Liver (tissue), 9 donors: ENCODE measurements around the gene N4BP2. TPM values are rescaled to one million over a fixed set of nuclear protein-coding genes. Genes with fewer than 3 reads are reported as not detected.

Experiments
- DNase-seq: peaks from one replicate; pipeline ENCODE4 v3.0.0-alpha.2; 2017; ENCODE audit warnings: low spot score
- H3K27ac ChIP-seq, 2 donors: one replicate each; pipeline ENCODE4 v1.7.0; 2013; ENCODE audit warnings: inconsistent platforms in 2 of 2, low read length in 2 of 2, control low read depth in 1 of 2, low read depth in 1 of 2, mild to moderate bottlenecking in 1 of 2
- H3K27me3 ChIP-seq, 4 donors: one replicate each; pipeline versions ENCODE4 v1.6.1 to v1.7.0; 2013; ENCODE audit warnings: low read length in 3 of 4, inconsistent platforms in 1 of 4, mild to moderate bottlenecking in 1 of 4, moderate library complexity in 1 of 4; ENCODE audit not compliant: control insufficient read depth in 4 of 4, insufficient read depth in 4 of 4
- H3K36me3 ChIP-seq, 4 donors: one replicate each; pipeline versions ENCODE4 v1.6.1 to v1.7.0; 2013; ENCODE audit warnings: low read length in 3 of 4, mild to moderate bottlenecking in 3 of 4, low read depth in 1 of 4, moderate library complexity in 1 of 4; ENCODE audit not compliant: control insufficient read depth in 4 of 4, insufficient read depth in 3 of 4
- H3K4me1 ChIP-seq, 4 donors: one replicate each; pipeline versions ENCODE4 v1.6.1 to v1.7.0; 2013; ENCODE audit warnings: low read length in 3 of 4, mild to moderate bottlenecking in 3 of 4, moderate library complexity in 1 of 4; ENCODE audit not compliant: control insufficient read depth in 4 of 4, insufficient read depth in 4 of 4
- H3K4me3 ChIP-seq, 3 donors: one replicate each; pipeline versions ENCODE4 v1.6.1 to v1.7.0; 2013; ENCODE audit warnings: low read length in 3 of 3, control low read depth in 1 of 3, low read depth in 1 of 3, mild to moderate bottlenecking in 1 of 3
- H3K9ac ChIP-seq, 2 donors: one replicate each; pipeline ENCODE4 v1.7.0; 2013; ENCODE audit warnings: low read length in 2 of 2, mild to moderate bottlenecking in 2 of 2, moderate library complexity in 2 of 2, control low read depth in 1 of 2, low read depth in 1 of 2
- H3K9me3 ChIP-seq, 4 donors: one replicate each; pipeline versions ENCODE4 v1.6.1 to v1.7.0; 2013; ENCODE audit warnings: low read length in 3 of 4; ENCODE audit not compliant: control insufficient read depth in 4 of 4
- ATF3 ChIP-seq: IDR thresholded peaks from 2 replicates; pipeline ENCODE4 v1.6.1; 2016; ENCODE audit warnings: antibody characterized with exemption
- CTCF ChIP-seq: fragments of 150-350 bp; IDR thresholded peaks from 2 replicates; pipeline ENCODE4 v1.5.1; 2017; ENCODE audit warnings: improper control_type of control experiment, low read depth, low read length; ENCODE audit not compliant: missing input control
- EGR1 ChIP-seq, 2 donors: IDR thresholded peaks; 2 replicates each; pipeline ENCODE4 v1.6.1; 2016 to 2018; ENCODE audit warnings: antibody characterized with exemption in 2 of 2, low read depth in 2 of 2
- FOXA1 ChIP-seq: IDR thresholded peaks from 2 replicates; pipeline ENCODE4 v1.6.1; 2016; ENCODE audit warnings: antibody characterized with exemption
- FOXA2 ChIP-seq: IDR thresholded peaks from 2 replicates; pipeline ENCODE4 v1.6.1; 2016; ENCODE audit warnings: antibody characterized with exemption
- GABPA ChIP-seq, 2 donors: IDR thresholded peaks in 1 of 2; conservative IDR thresholded peaks in 1 of 2; 2 replicates each; pipeline ENCODE4 v1.6.1; 2016; ENCODE audit warnings: antibody characterized with exemption in 2 of 2, mild to moderate bottlenecking in 1 of 2, moderate library complexity in 1 of 2
- HNF4A ChIP-seq, 2 donors: conservative IDR thresholded peaks; 2 replicates each; pipeline ENCODE4 v1.6.1; 2016; ENCODE audit warnings: antibody characterized with exemption in 2 of 2, mild to moderate bottlenecking in 2 of 2
- HNF4G ChIP-seq: IDR thresholded peaks from 2 replicates; pipeline ENCODE4 v1.6.1; 2016; ENCODE audit warnings: antibody characterized with exemption
- JUND ChIP-seq, 2 donors: IDR thresholded peaks; 2 replicates each; pipeline ENCODE4 v1.6.1; 2016; ENCODE audit warnings: antibody characterized with exemption in 2 of 2
- NR2F2 ChIP-seq: IDR thresholded peaks from 2 replicates; pipeline ENCODE4 v1.6.1; 2016; ENCODE audit warnings: antibody characterized with exemption
- RAD21 ChIP-seq, 2 donors: IDR thresholded peaks; 2 replicates each; pipeline ENCODE4 v1.6.1; 2016; ENCODE audit warnings: antibody characterized with exemption in 2 of 2, mild to moderate bottlenecking in 2 of 2
- RXRA ChIP-seq, 2 donors: IDR thresholded peaks; 2 replicates each; pipeline ENCODE4 v1.6.1; 2017 to 2018; ENCODE audit warnings: antibody characterized with exemption in 2 of 2, mild to moderate bottlenecking in 1 of 2
- SP1 ChIP-seq: IDR thresholded peaks from 2 replicates; pipeline ENCODE4 v1.6.1; 2018; ENCODE audit warnings: antibody characterized with exemption, mild to moderate bottlenecking
- TAF1 ChIP-seq: conservative IDR thresholded peaks from 2 replicates; pipeline ENCODE4 v1.6.1; 2016; ENCODE audit warnings: antibody characterized with exemption, mild to moderate bottlenecking
- YY1 ChIP-seq: IDR thresholded peaks from 2 replicates; pipeline ENCODE4 v1.6.1; 2016; ENCODE audit warnings: antibody characterized with exemption, mild to moderate bottlenecking
- ZBTB33 ChIP-seq: IDR thresholded peaks from 2 replicates; pipeline ENCODE4 v1.6.1; 2016; ENCODE audit warnings: antibody characterized with exemption
- WGBS: extraction: QIAGEN DNeasy Blood & Tissue Kit; methylation state at CpG from one replicate; pipeline ENCODE4 v1.1.7; 2013; 5-methylcytosine and 5-hydroxymethylcytosine counted together
- polyA plus RNA-seq, 2 donors: library from polyadenylated mRNA; stranded (reverse) in 1 of 2; unstranded in 1 of 2; fragments of 200-250 nt in 1 of 2; fragments of >200 nt in 1 of 2; fragmentation: Nextera tagmentation in 1 of 2; extraction: Ambion mirVana in 1 of 2; gene quantifications; one replicate each; pipeline versions ENCODE4 v1.2.1 to v1.2.3, GENCODE V29; 2013 to 2015
- total RNA-seq, 2 donors: library from RNA; depleted of rRNA; stranded (reverse); fragments of >200 nt; gene quantifications; one replicate each; pipeline ENCODE4 v1.2.3, GENCODE V29; 2014
- TF ChIP-seq, protein P1 (sequence below): IDR thresholded peaks from 2 replicates; pipeline ENCODE4 v1.6.1; 2016; ENCODE audit warnings: antibody characterized with exemption, mild to moderate bottlenecking
- TF ChIP-seq, protein P2 (sequence below): IDR thresholded peaks from 2 replicates; pipeline ENCODE4 v1.6.1; 2016; ENCODE audit warnings: antibody characterized with exemption
- donor health status: healthy.
- donor health status: healthy.
- donor health status: healthy.
- donor health status: healthy.
- donor health status: healthy.

The N4BP2 gene
- total and polyA plus RNA-seq, 4 donors: 2.3 to 19.9 (median 11.0) TPM

GRCh38 chr4:40058121-40058520 is 1.5 kb downstream of the N4BP2 start:
- peaks cover 0 to 2% (median 0%) of the 10 kb centered on the region in 4 donors for H3K36me3 ChIP-seq
- peak overlapping the region; percentile 58 to 79 for H3K9ac ChIP-seq
- H3K27me3 ChIP-seq: no peaks in the 10 kb centered on the region
- WGBS: under 1% methylated on average over 9 of the region's 9 CpGs
- no peaks in the 10 kb centered on the region for H3K9me3 ChIP-seq
- DNase-seq: no peak
- H3K27ac ChIP-seq: peak overlapping the region; percentile 100
- TF ChIP-seq, protein P1, sequence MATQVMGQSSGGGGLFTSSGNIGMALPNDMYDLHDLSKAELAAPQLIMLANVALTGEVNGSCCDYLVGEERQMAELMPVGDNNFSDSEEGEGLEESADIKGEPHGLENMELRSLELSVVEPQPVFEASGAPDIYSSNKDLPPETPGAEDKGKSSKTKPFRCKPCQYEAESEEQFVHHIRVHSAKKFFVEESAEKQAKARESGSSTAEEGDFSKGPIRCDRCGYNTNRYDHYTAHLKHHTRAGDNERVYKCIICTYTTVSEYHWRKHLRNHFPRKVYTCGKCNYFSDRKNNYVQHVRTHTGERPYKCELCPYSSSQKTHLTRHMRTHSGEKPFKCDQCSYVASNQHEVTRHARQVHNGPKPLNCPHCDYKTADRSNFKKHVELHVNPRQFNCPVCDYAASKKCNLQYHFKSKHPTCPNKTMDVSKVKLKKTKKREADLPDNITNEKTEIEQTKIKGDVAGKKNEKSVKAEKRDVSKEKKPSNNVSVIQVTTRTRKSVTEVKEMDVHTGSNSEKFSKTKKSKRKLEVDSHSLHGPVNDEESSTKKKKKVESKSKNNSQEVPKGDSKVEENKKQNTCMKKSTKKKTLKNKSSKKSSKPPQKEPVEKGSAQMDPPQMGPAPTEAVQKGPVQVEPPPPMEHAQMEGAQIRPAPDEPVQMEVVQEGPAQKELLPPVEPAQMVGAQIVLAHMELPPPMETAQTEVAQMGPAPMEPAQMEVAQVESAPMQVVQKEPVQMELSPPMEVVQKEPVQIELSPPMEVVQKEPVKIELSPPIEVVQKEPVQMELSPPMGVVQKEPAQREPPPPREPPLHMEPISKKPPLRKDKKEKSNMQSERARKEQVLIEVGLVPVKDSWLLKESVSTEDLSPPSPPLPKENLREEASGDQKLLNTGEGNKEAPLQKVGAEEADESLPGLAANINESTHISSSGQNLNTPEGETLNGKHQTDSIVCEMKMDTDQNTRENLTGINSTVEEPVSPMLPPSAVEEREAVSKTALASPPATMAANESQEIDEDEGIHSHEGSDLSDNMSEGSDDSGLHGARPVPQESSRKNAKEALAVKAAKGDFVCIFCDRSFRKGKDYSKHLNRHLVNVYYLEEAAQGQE: no peak
- TF ChIP-seq CTCF (no peak), TAF1 (no peak), FOXA2 (peak; percentile 41), ZBTB33 (no peak), SP1 (no peak), FOXA1 (no peak), EGR1 (IDR thresholded peaks at IDR 0.05; ENCODE audit: low read depth in 2 of 2) (no peak), HNF4G (no peak), JUND (IDR thresholded peaks at IDR 0.05) (no peak), HNF4A (conservative IDR thresholded peaks at IDR 0.05) (no peak), RAD21 (IDR thresholded peaks at IDR 0.05) (no peak), NR2F2 (no peak), RXRA (IDR thresholded peaks at IDR 0.05) (no peak), GABPA (IDR thresholded peaks at IDR 0.05 in 1 of 2, conservative IDR thresholded peaks at IDR 0.05 in 1 of 2) (no peak), ATF3 (no peak), YY1 (peak; percentile 2)
- TF ChIP-seq, protein P2, sequence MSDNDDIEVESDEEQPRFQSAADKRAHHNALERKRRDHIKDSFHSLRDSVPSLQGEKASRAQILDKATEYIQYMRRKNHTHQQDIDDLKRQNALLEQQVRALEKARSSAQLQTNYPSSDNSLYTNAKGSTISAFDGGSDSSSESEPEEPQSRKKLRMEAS: peak; percentile 6
- peak overlapping the region; percentile 74 to 98 (median 83) for H3K4me3 ChIP-seq
- H3K4me1 ChIP-seq: peaks cover 1 to 22% (median 14%) of the 10 kb centered on the region in 4 donors
